ENCODE measurements around the gene PIK3C2G.

GRCh38 chr12:18239526-18239925, 21.8 kb upstream of the PIK3C2G start:
- TF ChIP-seq CTCF (IDR thresholded peaks at IDR 0.05) (no peak), POLR2A (IDR thresholded peaks at IDR 0.05) (no peak)

All from testis (tissue), 2 donors.